Endothelial cell of umbilical vein (primary cell): Measurements from ENCODE around the gene OSBP2. TPM values are rescaled to one million over a fixed set of nuclear protein-coding genes. Genes with fewer than 3 reads are reported as not detected.
A peak's percentile ranks its signal among the peaks of the same experiment; 100 is the strongest.

Source experiments
- BruUV-seq: library from RNA; stranded (reverse); fragments of 400-500 nt; replicated peaks from 2 replicates; lab custom pipeline; 2021; lab: Mats Ljungman, UMichigan
- CTCF ChIA-PET: fragments of 300-600, 350-600 bp; sonication (Branson Sonifier 250); formaldehyde crosslinking; loops from one replicate; lab custom pipeline; 2021; ENCODE audit warnings: antibody characterized with exemption, inconsistent platforms; lab: Charles Lee
- POLR2A ChIA-PET: fragments of 300-600, 350-600 bp; sonication (Branson Sonifier 250); formaldehyde crosslinking; loops from one replicate; lab custom pipeline; 2021; ENCODE audit warnings: antibody characterized with exemption, inconsistent platforms; lab: Charles Lee
- DNase-seq: peaks from one replicate; pipeline ENCODE4 v3.0.0-alpha.2; 2011; ENCODE audit warnings: low read depth, low spot score
- FAIRE-seq: peaks from 2 replicates; lab custom pipeline; 2011; peaks lifted over from hg19 to GRCh38; lab: Jason Lieb, UNC
- H2AFZ ChIP-seq: 2 replicates; pipeline ENCODE4 v1.6.0; 2012; ENCODE audit warnings: low read depth, low read length, control low read depth, inconsistent platforms
- H3K27ac ChIP-seq: 2 replicates; pipeline ENCODE4 v1.5.1; 2011; ENCODE audit warnings: low read depth, mild to moderate bottlenecking, control low read depth, low read length, moderate library complexity; ENCODE audit not compliant: insufficient read depth
- H3K27me3 ChIP-seq, 2 experiments: 2 replicates each; pipeline versions ENCODE4 v1.6.0 to v1.6.1; 2011; ENCODE audit warnings: low read length in 2 of 2, mixed read lengths in 1 of 2; ENCODE audit not compliant: control insufficient read depth in 2 of 2, insufficient read depth in 2 of 2
- H3K36me3 ChIP-seq, 2 experiments: 2 replicates in 1 of 2; 3 replicates in 1 of 2; pipeline ENCODE4 v1.5.1; 2011; ENCODE audit warnings: low read length in 2 of 2, mild to moderate bottlenecking in 1 of 2, moderate library complexity in 1 of 2; ENCODE audit not compliant: control insufficient read depth in 2 of 2, insufficient read depth in 2 of 2; ENCODE audit errors: extremely low read depth in 1 of 2
- H3K4me1 ChIP-seq: 3 replicates; pipeline ENCODE4 v1.5.1; 2011; ENCODE audit warnings: mild to moderate bottlenecking, low read length; ENCODE audit not compliant: control insufficient read depth, insufficient read depth; ENCODE audit errors: extremely low read depth
- H3K4me2 ChIP-seq: 2 replicates; pipeline ENCODE4 v1.6.1; 2011; ENCODE audit warnings: low read length, control low read depth, mixed read lengths; ENCODE audit not compliant: insufficient read depth
- H3K4me3 ChIP-seq, 3 experiments: fragments of 200-600 bp in 1 of 3; sonication (generic), shearing (Covaris generic) in 1 of 3; replicated peaks in 1 of 3; 2 replicates each; pipeline ENCODE4 v1.5.1; 2011 to 2016; ENCODE audit warnings: control low read depth in 3 of 3, low read length in 3 of 3, mild to moderate bottlenecking in 2 of 3, inconsistent platforms in 1 of 3, low read depth in 1 of 3, moderate library complexity in 1 of 3; ENCODE audit not compliant: insufficient read depth in 1 of 3
- H3K79me2 ChIP-seq: 2 replicates; pipeline ENCODE4 v1.6.0; 2012; ENCODE audit warnings: low read length, inconsistent platforms; ENCODE audit not compliant: control insufficient read depth, insufficient read depth
- H3K9ac ChIP-seq: replicated peaks from 2 replicates; pipeline ENCODE3; 2011; ENCODE audit warnings: low read length, control low read depth; ENCODE audit not compliant: insufficient read depth; ENCODE audit errors: extremely low read depth
- H3K9me1 ChIP-seq: replicated peaks from 3 replicates; pipeline ENCODE4 v1.6.0; 2011; ENCODE audit warnings: mild to moderate bottlenecking, low read length; ENCODE audit not compliant: control insufficient read depth, insufficient read depth; ENCODE audit errors: extremely low read depth
- H3K9me3 ChIP-seq: replicated peaks from 2 replicates; pipeline ENCODE4 v1.5.1; 2012; ENCODE audit warnings: low read length, inconsistent platforms; ENCODE audit not compliant: control insufficient read depth, insufficient read depth
- H4K20me1 ChIP-seq: replicated peaks from 2 replicates; pipeline ENCODE3; 2011; ENCODE audit warnings: mild to moderate bottlenecking, low read length; ENCODE audit not compliant: control insufficient read depth, insufficient read depth; ENCODE audit errors: extremely low read depth
- CTCF ChIP-seq, 2 donors: IDR thresholded peaks; 1 replicate in 1 of 2; 2 replicates in 1 of 2; pipeline ENCODE4 v1.5.1; 2011; ENCODE audit warnings: low read length in 2 of 2, mild to moderate bottlenecking in 2 of 2, moderate library complexity in 2 of 2, control low read depth in 1 of 2, inconsistent platforms in 1 of 2, low read depth in 1 of 2; ENCODE audit not compliant: insufficient read depth in 1 of 2; ENCODE audit errors: extremely low read depth in 1 of 2
- EZH2 ChIP-seq: IDR thresholded peaks from 2 replicates; pipeline ENCODE4 v1.6.1; 2012; ENCODE audit warnings: borderline replicate concordance, low read depth, mild to moderate bottlenecking, moderate library complexity, low read length, inconsistent platforms; ENCODE audit not compliant: severe bottlenecking
- FOS ChIP-seq: IDR thresholded peaks from 2 replicates; pipeline ENCODE4 v1.6.1; 2011; ENCODE audit warnings: mild to moderate bottlenecking, low read length, moderate library complexity, borderline replicate concordance; ENCODE audit not compliant: insufficient read depth
- GATA2 ChIP-seq: IDR thresholded peaks from 2 replicates; pipeline ENCODE4 v1.7.0; 2011; ENCODE audit warnings: low read depth, mild to moderate bottlenecking, moderate library complexity, mixed read lengths, low read length; ENCODE audit not compliant: insufficient read length, insufficient read depth
- JUN ChIP-seq: IDR thresholded peaks from 2 replicates; pipeline ENCODE4 v1.6.1; 2011; ENCODE audit warnings: borderline replicate concordance, low read depth; ENCODE audit not compliant: insufficient read length, insufficient read depth
- MAX ChIP-seq: IDR thresholded peaks from 2 replicates; pipeline ENCODE4 v1.6.1; 2011; ENCODE audit not compliant: insufficient read depth, insufficient read length
- MYC ChIP-seq: IDR thresholded peaks from one replicate; pipeline ENCODE4 v1.6.1; 2011; ENCODE audit warnings: mild to moderate bottlenecking, low read depth, low read length
- POLR2A ChIP-seq: IDR thresholded peaks from 2 replicates; pipeline ENCODE4 v1.6.1; 2012; ENCODE audit warnings: low read depth, mild to moderate bottlenecking, control low read depth, low read length
- POLR2AphosphoS5 ChIP-seq: IDR thresholded peaks from 2 replicates; pipeline ENCODE4 v1.6.1; 2012; ENCODE audit warnings: low read depth, mild to moderate bottlenecking, control low read depth, low read length, moderate library complexity; ENCODE audit not compliant: insufficient read depth
- dilution Hi-C: fragments of 300-500 bp; cut with MboI; formaldehyde crosslinking; loops from one replicate; pipeline ENCODE4 v1.15.0; 2019; ENCODE audit warnings: low sequenced_read_pairs; ENCODE audit not compliant: extremely low pct_ligation_motif_present
- intact Hi-C: fragments of 100-400 bp; cut with micrococcal nuclease; formaldehyde crosslinking; loops from one replicate; pipeline ENCODE4 v1.10.0; 2022
- polyA plus RNA-seq, 4 experiments: library from polyadenylated mRNA; depleted of rRNA in 3 of 4; stranded (reverse) in 3 of 4; unstranded in 1 of 4; fragments of >200 nt; gene quantifications; 2 replicates each; pipeline versions ENCODE4 v1.2.1 to v1.2.3, GENCODE V29; 2011 to 2012; ENCODE audit warnings: missing spikeins in 1 of 4
- total RNA-seq: library from RNA; stranded (reverse); gene quantifications from 2 replicates; pipeline ENCODE4 v1.2.3, GENCODE V29; 2021

Gene OSBP2
- total and polyA plus RNA-seq, 2 donors (not counting 3 experiments of a cell fraction or from before 2014, with no cell fraction given), result 4.1 to 7.5 TPM

DNA sequence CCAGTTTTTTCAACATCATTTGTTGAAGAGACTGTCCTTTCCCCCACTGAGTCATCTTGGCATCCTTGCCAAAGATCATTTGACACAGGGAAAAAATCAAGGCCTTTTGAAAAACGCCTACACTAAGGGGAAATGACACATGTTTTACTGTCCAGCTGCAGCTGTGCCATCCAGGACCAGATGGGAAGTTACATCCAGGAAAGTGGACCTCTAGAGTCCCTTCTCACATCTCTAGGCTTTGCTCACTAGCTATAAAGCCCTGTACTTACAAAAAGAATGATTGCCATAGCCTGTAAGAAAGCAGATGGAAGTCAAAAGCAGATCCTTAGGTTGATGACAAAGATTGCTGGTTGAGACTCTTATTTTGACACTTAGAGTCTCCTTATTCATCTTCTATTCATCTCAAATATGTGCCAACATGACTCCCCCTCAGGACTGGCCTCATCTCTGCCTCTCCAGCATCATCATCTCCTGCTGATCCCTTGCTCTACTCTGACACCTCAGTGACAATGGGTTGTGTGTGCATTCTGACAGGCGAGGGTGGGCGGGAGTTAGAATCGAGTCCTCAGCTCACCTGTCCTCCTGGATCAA lies 22.8 kb downstream of the OSBP2 start:
- CTCF ChIA-PET, result interaction anchor here (1.1 to 1.4 kb wide), 2 partner anchors 38 to 83 kb away, joined by 4 to 10 read pairs; no protein-coding TSS in a partner anchor

DNA sequence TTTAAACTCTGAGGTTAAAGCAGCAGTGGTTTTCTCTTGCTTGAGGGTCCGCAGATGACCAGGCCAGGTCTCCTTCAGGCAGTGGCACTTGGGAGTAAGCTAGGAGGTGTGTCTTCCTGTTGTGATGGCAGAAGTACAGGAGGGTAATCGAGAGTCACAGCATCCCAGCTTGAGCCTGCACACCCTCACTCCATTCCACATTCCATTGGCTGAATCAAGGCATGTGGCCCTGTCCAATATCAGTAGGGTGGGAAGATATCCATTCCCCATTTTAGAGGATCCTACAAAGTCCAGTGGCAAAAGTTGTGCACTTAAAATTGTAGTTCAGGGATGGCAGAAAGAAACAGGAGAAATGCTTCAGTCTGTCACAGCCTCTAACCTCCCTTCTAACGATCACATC lies 23.3 kb downstream of the OSBP2 start:
- ChIA-PET POLR2A (interaction anchor here (0.5 kb wide), 1 partner anchor 29 kb away, joined by 3 read pairs; no protein-coding TSS in a partner anchor), CTCF (interaction anchor here (0.8 to 1.4 kb wide), 3 partner anchors 18 to 83 kb away, joined by 3 to 10 read pairs (median 4); no protein-coding TSS in a partner anchor)
- Histone ChIP-seq H2AFZ (no peak overlapping the region), H3K4me3 (no peak overlapping the region), H3K9ac (no peak overlapping the region), H3K4me2 (no peak overlapping the region), H3K27me3 (no peaks in the 10 kb centered on the region), H3K9me1 (no peaks in the 10 kb centered on the region), H4K20me1 (no peaks in the 10 kb centered on the region), H3K4me1 (peaks cover 13% of the 10 kb centered on the region), H3K27ac (peak overlapping the region; percentile 39), H3K79me2 (no peaks in the 10 kb centered on the region), H3K36me3 (no peaks in the 10 kb centered on the region), H3K9me3 (no peaks in the 10 kb centered on the region)
- BruUV-seq, result no TSS peak
- intact Hi-C loops, result no loop called here
- DNase-seq (no peak), FAIRE-seq (no peak)
- no peak for TF ChIP-seq MYC
- TF ChIP-seq GATA2, result no peak
- no peak for TF ChIP-seq EZH2
- TF ChIP-seq FOS, result no peak
- TF ChIP-seq MAX, result no peak
- no peak for TF ChIP-seq CTCF (IDR thresholded peaks at IDR 0.05; ENCODE audit: extremely low read depth in 1 of 2, insufficient read depth in 1 of 2, low read depth in 1 of 2, low read length in 2 of 2)
- TF ChIP-seq POLR2A, result no peak
- no peak for TF ChIP-seq JUN
- no peak for TF ChIP-seq POLR2AphosphoS5
- dilution Hi-C loops, result no loop called here

More for the DNA sequence above, 22.8 kb downstream of the OSBP2 start:
- TF ChIP-seq POLR2A (no peak), JUN (peak; percentile 76), GATA2 (peak; percentile 23), FOS (peak; percentile 93)
- intact Hi-C loops, result no loop called here
- Histone ChIP-seq H3K36me3 (no peaks in the 10 kb centered on the region), H4K20me1 (no peaks in the 10 kb centered on the region), H3K27ac (peak overlapping the region; percentile 39), H3K4me3 (no peak overlapping the region), H3K27me3 (no peaks in the 10 kb centered on the region), H3K9ac (no peak overlapping the region), H3K4me2 (peak overlapping the region; percentile 3), H3K9me1 (no peaks in the 10 kb centered on the region), H3K9me3 (no peaks in the 10 kb centered on the region), H3K4me1 (peaks cover 13% of the 10 kb centered on the region), H3K79me2 (no peaks in the 10 kb centered on the region), H2AFZ (no peak overlapping the region)
- POLR2A ChIA-PET, result no interaction called here
- DNase-seq (peak; percentile 89), FAIRE-seq (peak; percentile 89)
- dilution Hi-C loops, result no loop called here
- BruUV-seq, result no TSS peak
